ENCODE data around the gene B4GALNT1.

The B4GALNT1 gene

GRCh38 chr12:57627501-57628279, 5.3 kb downstream of the B4GALNT1 start:
- H3K79me2 ChIP-seq: no peaks in the 10 kb centered on the region
- H3K4me3 ChIP-seq (ENCODE audit: low read depth, low read length): no peak overlapping the region
- H3K27me3 ChIP-seq (ENCODE audit: control insufficient read depth, insufficient read depth, low read length): peaks cover 9% of the 10 kb centered on the region
- no peaks in the 10 kb centered on the region for H3K9me3 ChIP-seq (ENCODE audit: control insufficient read depth, low read length)
- no peaks in the 10 kb centered on the region for H3K4me1 ChIP-seq
- no peak overlapping the region for H3K9ac ChIP-seq
- peak overlapping the region; percentile 61 for H2AFZ ChIP-seq
- TF ChIP-seq CTCF (IDR thresholded peaks at IDR 0.05): no peak
- no peak overlapping the region for H3K27ac ChIP-seq
- peak overlapping the region; percentile 26 for H3K4me2 ChIP-seq (ENCODE audit: low read length)
- no peaks in the 10 kb centered on the region for H3K36me3 ChIP-seq (ENCODE audit: control insufficient read depth, insufficient read depth, low read length)

- Histone ChIP-seq H3K4me3 (ENCODE audit: low read depth, low read length) (no peak overlapping the region), H3K36me3 (ENCODE audit: control insufficient read depth, insufficient read depth, low read length) (no peaks in the 10 kb centered on the region), H2AFZ (no peak overlapping the region), H3K9me3 (ENCODE audit: control insufficient read depth, low read length) (no peaks in the 10 kb centered on the region), H3K27me3 (ENCODE audit: control insufficient read depth, insufficient read depth, low read length) (peaks cover 9% of the 10 kb centered on the region), H3K79me2 (no peaks in the 10 kb centered on the region), H3K27ac (no peak overlapping the region), H3K4me1 (no peaks in the 10 kb centered on the region), H3K9ac (no peak overlapping the region), H3K4me2 (ENCODE audit: low read length) (no peak overlapping the region)
- TF ChIP-seq CTCF (IDR thresholded peaks at IDR 0.05): no peak
Measured at GRCh38 chr12:57626921-57627445, 6.0 kb downstream of the B4GALNT1 start.

DNA sequence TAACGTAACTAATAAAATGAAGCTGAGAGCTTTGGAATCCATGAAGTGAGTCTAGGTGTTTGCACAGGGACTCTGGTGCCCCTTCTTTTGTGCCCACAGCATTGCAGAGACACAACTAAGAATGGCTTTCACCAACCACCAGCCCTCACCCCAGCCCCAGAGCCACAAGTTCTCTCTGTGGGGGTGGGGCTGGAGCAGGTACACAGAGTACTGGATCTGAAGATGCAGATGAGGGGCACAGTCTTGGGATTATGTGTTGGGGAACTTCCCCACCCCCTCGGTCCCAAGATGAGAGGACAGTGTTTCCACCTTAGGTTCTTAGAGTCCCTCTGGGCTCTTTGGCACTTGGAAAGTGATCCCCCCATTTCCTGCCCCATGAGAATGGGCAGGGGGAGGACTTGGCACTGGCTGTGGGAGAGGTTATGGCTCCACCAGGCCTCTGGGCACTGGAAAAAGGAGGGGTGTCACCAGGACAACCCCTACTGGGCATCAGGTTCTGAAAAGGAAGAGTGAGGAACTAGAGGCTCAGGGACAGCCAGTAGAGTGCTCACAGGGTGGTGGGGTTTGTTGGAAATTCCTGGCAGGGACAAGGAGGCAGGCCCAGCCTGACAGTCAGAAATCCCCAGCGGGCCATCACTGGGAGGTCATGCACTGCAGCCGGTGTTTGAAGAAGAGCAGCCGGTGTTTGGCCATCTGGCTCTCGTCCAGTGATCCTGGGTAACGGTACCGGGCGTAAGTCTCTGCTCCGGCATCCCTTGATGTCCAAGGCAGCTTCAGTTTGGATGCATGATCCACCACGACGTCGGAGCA, 6.7 kb downstream of the B4GALNT1 start:
- no peak overlapping the region for H3K27ac ChIP-seq
- no peaks in the 10 kb centered on the region for H3K4me1 ChIP-seq
- no peaks in the 10 kb centered on the region for H3K36me3 ChIP-seq (ENCODE audit: control insufficient read depth, insufficient read depth, low read length)
- no peaks in the 10 kb centered on the region for H3K79me2 ChIP-seq
- no peak overlapping the region for H3K9ac ChIP-seq
- no peaks in the 10 kb centered on the region for H3K9me3 ChIP-seq (ENCODE audit: control insufficient read depth, low read length)
- no peak overlapping the region for H3K4me2 ChIP-seq (ENCODE audit: low read length)
- H2AFZ ChIP-seq: no peak overlapping the region
- H3K27me3 ChIP-seq (ENCODE audit: control insufficient read depth, insufficient read depth, low read length): peaks cover 8% of the 10 kb centered on the region
- no peak overlapping the region for H3K4me3 ChIP-seq (ENCODE audit: low read depth, low read length)
- TF ChIP-seq CTCF (IDR thresholded peaks at IDR 0.05): no peak

DNA sequence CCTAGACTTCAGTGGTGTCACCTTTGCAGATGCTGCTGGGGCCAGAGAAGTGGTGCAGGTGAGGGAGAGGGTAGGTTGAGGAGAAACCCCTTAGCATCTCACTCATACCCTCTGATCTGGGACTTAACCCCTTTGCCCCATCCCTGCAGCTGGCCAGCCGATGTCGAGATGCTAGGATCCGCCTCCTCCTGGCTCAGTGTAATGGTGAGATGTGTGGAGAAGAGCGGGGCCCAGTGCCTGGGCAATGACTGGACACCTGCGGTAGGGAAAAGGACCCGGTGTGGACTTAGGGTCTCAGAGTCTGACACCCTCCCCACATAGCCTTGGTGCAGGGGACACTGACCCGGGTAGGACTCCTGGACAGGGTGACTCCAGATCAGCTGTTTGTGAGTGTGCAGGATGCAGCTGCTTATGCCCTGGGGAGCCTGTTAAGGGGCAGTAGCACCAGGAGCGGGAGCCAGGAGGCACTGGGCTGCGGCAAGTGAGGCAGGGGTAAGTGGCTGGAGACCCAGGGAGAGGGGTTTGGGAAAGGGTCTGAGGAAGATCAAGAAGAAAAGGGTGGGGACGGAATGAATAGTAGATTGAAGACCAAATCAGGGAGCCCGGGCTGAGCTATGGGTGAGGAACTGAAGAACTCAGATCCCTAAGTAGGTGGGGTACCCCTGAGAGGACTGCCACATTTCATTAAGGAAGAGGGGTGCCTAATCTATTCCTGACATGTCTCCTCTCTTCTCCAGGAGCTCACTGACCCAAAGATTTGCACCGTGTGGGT, 7.6 kb downstream of the B4GALNT1 start:
- H3K4me2 ChIP-seq (ENCODE audit: low read length): no peak overlapping the region
- H3K27ac ChIP-seq: no peak overlapping the region
- H3K4me1 ChIP-seq: no peaks in the 10 kb centered on the region
- H3K79me2 ChIP-seq: no peaks in the 10 kb centered on the region
- H3K4me3 ChIP-seq (ENCODE audit: low read depth, low read length): no peak overlapping the region
- no peak overlapping the region for H3K9ac ChIP-seq
- TF ChIP-seq CTCF (IDR thresholded peaks at IDR 0.05): no peak
- H3K9me3 ChIP-seq (ENCODE audit: control insufficient read depth, low read length): no peaks in the 10 kb centered on the region
- no peak overlapping the region for H2AFZ ChIP-seq
- H3K36me3 ChIP-seq (ENCODE audit: control insufficient read depth, insufficient read depth, low read length): no peaks in the 10 kb centered on the region
- H3K27me3 ChIP-seq (ENCODE audit: control insufficient read depth, insufficient read depth, low read length): peaks cover 11% of the 10 kb centered on the region
